HCT116 (cell line): ENCODE data around the gene PLA2G7. TPM values are rescaled to one million over a fixed set of nuclear protein-coding genes. Genes with fewer than 3 reads are reported as not detected.

Source experiments
- ATAC-seq: fragments of 200-7000 bp; cut with Tn5 transposase; 2 replicates; pipeline ENCODE4 v1.9.1; 2020; ENCODE audit warnings: mild to moderate bottlenecking, moderate library complexity
- BruUV-seq: library from RNA; stranded (reverse); fragments of 400-500 nt; replicated peaks from 2 replicates; lab custom pipeline; 2021; lab: Mats Ljungman, UMichigan
- CTCF ChIA-PET: fragments of 300-600 bp; sonication (Branson Sonifier 250); formaldehyde crosslinking; loops from one replicate; lab custom pipeline; 2021; ENCODE audit warnings: antibody characterized with exemption; lab: Charles Lee
- POLR2A ChIA-PET: fragments of 300-600, 350-600 bp; sonication (Branson Sonifier 250); formaldehyde crosslinking; loops from one replicate; lab custom pipeline; 2021; ENCODE audit warnings: antibody characterized with exemption; lab: Charles Lee
- RAD21 ChIA-PET, 2 experiments: fragments of 300-600 bp; sonication (Branson Sonifier 250); formaldehyde crosslinking; loops; one replicate each; lab custom pipeline; 2023; ENCODE audit warnings: low total read pairs in 2 of 2; ENCODE audit not compliant: uncharacterized antibody in 2 of 2, unreplicated experiment in 2 of 2, low non-redundant PET in 1 of 2; lab: Charles Lee
- DNase-seq: peaks from one replicate; pipeline ENCODE4 v3.0.0-alpha.2; 2010; ENCODE audit warnings: low read depth, low spot score
- H2AFZ ChIP-seq: fragments of 200-600 bp; shearing (Covaris generic), sonication (generic); 2 replicates; pipeline ENCODE4 v1.6.1; 2017; ENCODE audit warnings: low read depth, mixed run types, mixed read lengths, antibody characterized with exemption, low read length; ENCODE audit not compliant: poor library complexity, severe bottlenecking
- H3K27ac ChIP-seq: 2 replicates; pipeline ENCODE4 v1.5.1; 2012; ENCODE audit warnings: low read depth, low read length
- H3K27me3 ChIP-seq: fragments of 200-600 bp; sonication (generic); 2 replicates; pipeline ENCODE4 v1.6.1; 2016; ENCODE audit warnings: mixed run types, low read length, mixed read lengths; ENCODE audit not compliant: insufficient read depth
- H3K36me3 ChIP-seq, 2 experiments: fragments of 200-500 bp in 1 of 2; fragments of 200-600 bp in 1 of 2; sonication (Bioruptor generic) in 1 of 2; sonication (generic) in 1 of 2; 2 replicates each; pipeline versions ENCODE4 v1.5.1 to v1.6.1; 2014 to 2016; ENCODE audit warnings: low read length in 2 of 2, inconsistent platforms in 1 of 2, mixed read lengths in 1 of 2, mixed run types in 1 of 2; ENCODE audit not compliant: insufficient read depth in 2 of 2, control insufficient read depth in 1 of 2
- H3K4me1 ChIP-seq, 2 experiments: fragments of 200-600 bp in 1 of 2; sonication (generic) in 1 of 2; 2 replicates each; pipeline versions ENCODE4 v1.5.1 to v1.6.1; 2012 to 2017; ENCODE audit warnings: low read length in 2 of 2, inconsistent platforms in 1 of 2, mild to moderate bottlenecking in 1 of 2, mixed read lengths in 1 of 2, mixed run types in 1 of 2, moderate library complexity in 1 of 2; ENCODE audit not compliant: insufficient read depth in 2 of 2, control insufficient read depth in 1 of 2
- H3K4me2 ChIP-seq: fragments of 200-600 bp; sonication (generic); 2 replicates; pipeline ENCODE4 v1.6.1; 2017; ENCODE audit warnings: mixed run types, low read length, mixed read lengths
- H3K4me3 ChIP-seq, 2 experiments: fragments of 200-600 bp in 1 of 2; sonication (generic) in 1 of 2; replicated peaks in 1 of 2; 2 replicates each; pipeline ENCODE4 v1.5.1; 2011 to 2016; ENCODE audit warnings: low read length in 2 of 2, control low read depth in 1 of 2, low read depth in 1 of 2, mild to moderate bottlenecking in 1 of 2, mixed read lengths in 1 of 2, mixed run types in 1 of 2
- H3K79me2 ChIP-seq: fragments of 200-600 bp; sonication (generic); 2 replicates; pipeline ENCODE4 v1.6.1; 2017; ENCODE audit warnings: mild to moderate bottlenecking, mixed run types, low read length, moderate library complexity, mixed read lengths; ENCODE audit not compliant: insufficient read depth
- H3K9ac ChIP-seq: fragments of 200-600 bp; sonication (generic); 2 replicates; pipeline ENCODE4 v1.6.1; 2016; ENCODE audit warnings: low read length, mixed read lengths
- H3K9me2 ChIP-seq: fragments of 200-600 bp; sonication (generic), shearing (Covaris generic); 2 replicates; pipeline ENCODE4 v1.6.1; 2017; ENCODE audit warnings: mixed run types, mild to moderate bottlenecking, moderate library complexity; ENCODE audit not compliant: insufficient read depth
- H3K9me3 ChIP-seq, 2 experiments: fragments of 200-500 bp in 1 of 2; fragments of 200-600 bp in 1 of 2; sonication (Bioruptor generic) in 1 of 2; sonication (generic) in 1 of 2; 2 replicates each; pipeline ENCODE4 v1.6.1; 2014 to 2017; ENCODE audit warnings: low read length in 2 of 2, mixed read lengths in 2 of 2, inconsistent platforms in 1 of 2, low read depth in 1 of 2, mild to moderate bottlenecking in 1 of 2, mixed run types in 1 of 2, moderate library complexity in 1 of 2; ENCODE audit not compliant: control insufficient read depth in 1 of 2, insufficient read depth in 1 of 2
- H4K20me1 ChIP-seq: fragments of 200-600 bp; sonication (generic), shearing (Covaris generic); 2 replicates; pipeline ENCODE4 v1.6.1; 2017; ENCODE audit warnings: mixed run types, mild to moderate bottlenecking, moderate library complexity; ENCODE audit not compliant: insufficient read depth
- CBX3 ChIP-seq: IDR thresholded peaks from 2 replicates; pipeline ENCODE4 v1.6.1; 2012; ENCODE audit warnings: low read depth
- EGR1 ChIP-seq: IDR thresholded peaks from 2 replicates; pipeline ENCODE4 v1.6.1; 2012; ENCODE audit warnings: low read depth
- ELF1 ChIP-seq: IDR thresholded peaks from 2 replicates; pipeline ENCODE4 v1.6.1; 2012; ENCODE audit warnings: low read depth, borderline replicate concordance
- EZH2phosphoT487 ChIP-seq: fragments of 200-600 bp; IDR thresholded peaks from 2 replicates; pipeline ENCODE4 v1.6.1; 2018; ENCODE audit warnings: antibody characterized with exemption, borderline replicate concordance
- JUND ChIP-seq: IDR thresholded peaks from 2 replicates; pipeline ENCODE4 v1.6.1; 2012
- POLR2A ChIP-seq: IDR thresholded peaks from 2 replicates; pipeline ENCODE4 v1.7.0; 2011; ENCODE audit warnings: borderline replicate concordance; ENCODE audit not compliant: insufficient read depth, insufficient read length; ENCODE audit errors: extremely low read depth
- RAD21 ChIP-seq: IDR thresholded peaks from 2 replicates; pipeline ENCODE4 v1.6.1; 2012; ENCODE audit warnings: low read depth, mild to moderate bottlenecking
- SP1 ChIP-seq: IDR thresholded peaks from 2 replicates; pipeline ENCODE4 v1.6.1; 2012; ENCODE audit warnings: low read depth
- TCF7L2 ChIP-seq: IDR thresholded peaks from 2 replicates; pipeline ENCODE4 v1.7.0; 2011; ENCODE audit warnings: borderline replicate concordance, inconsistent platforms; ENCODE audit not compliant: insufficient read depth, insufficient read length; ENCODE audit errors: extremely low read depth
- ZFX ChIP-seq: fragments of 450-650 bp; IDR thresholded peaks from 2 replicates; pipeline ENCODE4 v1.6.1; 2017
- intact Hi-C: fragments of 100-400 bp; cut with micrococcal nuclease; formaldehyde crosslinking; loops from 2 replicates; pipeline ENCODE4 v1.10.0; 2022
- total RNA-seq: library from RNA; stranded (reverse); gene quantifications from one replicate; pipeline ENCODE4 v1.2.1, GENCODE V29; 2021; ENCODE audit not compliant: unreplicated experiment

Gene PLA2G7
- total RNA-seq, 1 experiment from 2014 or later: 2.8 TPM

GRCh38 chr6:46688966-46689335 lies 46.2 kb downstream of the PLA2G7 start:
- Histone ChIP-seq H4K20me1 (no peaks in the 10 kb centered on the region), H3K4me1 (no peaks in the 10 kb centered on the region), H3K36me3 (no peaks in the 10 kb centered on the region), H3K27me3 (no peaks in the 10 kb centered on the region), H3K79me2 (no peaks in the 10 kb centered on the region), H3K4me3 (no peak overlapping the region), H3K27ac (no peak overlapping the region), H3K4me2 (no peak overlapping the region), H2AFZ (no peak overlapping the region), H3K9me2 (no peaks in the 10 kb centered on the region), H3K9ac (no peak overlapping the region), H3K9me3 (no peaks in the 10 kb centered on the region)
- intact Hi-C loops: no loop called here
- ChIA-PET CTCF (no interaction called here), RAD21 (no interaction called here), POLR2A (no interaction called here)
- no peak for TF ChIP-seq ZFX
- no peak for TF ChIP-seq EZH2phosphoT487
- no peak for TF ChIP-seq SP1
- TF ChIP-seq TCF7L2: no peak
- no peak for TF ChIP-seq RAD21
- BruUV-seq: no TSS peak
- ATAC-seq (no peak), DNase-seq (no peak)

- no peaks in the 10 kb centered on the region for H3K9me3 ChIP-seq
- no peak for DNase-seq
- TF ChIP-seq CBX3 (no peak), RAD21 (no peak), ZFX (no peak), POLR2A (no peak), JUND (no peak), EGR1 (no peak), ELF1 (no peak)
- no peak overlapping the region for H3K4me2 ChIP-seq
- no TSS peak for BruUV-seq
- RAD21 ChIA-PET: no interaction called here
- H3K4me3 ChIP-seq: no peak overlapping the region
- H3K4me1 ChIP-seq: no peaks in the 10 kb centered on the region
- no peaks in the 10 kb centered on the region for H3K79me2 ChIP-seq
- no peak for ATAC-seq
- no peak overlapping the region for H3K27ac ChIP-seq
- H3K27me3 ChIP-seq: no peaks in the 10 kb centered on the region
- POLR2A ChIA-PET: no interaction called here
- no peak overlapping the region for H3K9ac ChIP-seq
- no peaks in the 10 kb centered on the region for H4K20me1 ChIP-seq
- H3K9me2 ChIP-seq: no peaks in the 10 kb centered on the region
- intact Hi-C loops: no loop called here
- CTCF ChIA-PET: no interaction called here
- no peak overlapping the region for H2AFZ ChIP-seq
- H3K36me3 ChIP-seq: no peaks in the 10 kb centered on the region
Measured at GRCh38 chr6:46688117-46688965, 46.8 kb downstream of the PLA2G7 start.
